Measurements from ENCODE around the gene PI3. TPM values are rescaled to one million over a fixed set of nuclear protein-coding genes. Genes with fewer than 3 reads are reported as not detected.

The PI3 gene
- total and polyA plus RNA-seq, 9 donors: 0.30 to 0.92 TPM; not detected in 7

GRCh38 chr20:45164906-45165305, 9.8 kb upstream of the PI3 start:
- no peaks in the 10 kb centered on the region for H3K4me1 ChIP-seq (ENCODE audit: insufficient read depth)
- H3K27me3 ChIP-seq: no peaks in the 10 kb centered on the region
- intact Hi-C loops (cut with DNase I): no loop called here
- H3K4me3 ChIP-seq: no peak overlapping the region
- H3K27ac ChIP-seq: no peak overlapping the region
- no peak for DNase-seq
- no peak for TF ChIP-seq CTCF (IDR thresholded peaks at IDR 0.05)
- H3K9me3 ChIP-seq: no peaks in the 10 kb centered on the region
- 68 to 75% (median 71%) methylated on average over 1 of the region's 1 CpG for WGBS, 3 donors
- H3K36me3 ChIP-seq: no peaks in the 10 kb centered on the region

- Histone ChIP-seq H3K27me3 (no peaks in the 10 kb centered on the region), H3K4me3 (no peak overlapping the region), H3K4me1 (ENCODE audit: insufficient read depth) (no peaks in the 10 kb centered on the region), H3K36me3 (no peaks in the 10 kb centered on the region), H3K27ac (no peak overlapping the region), H3K9me3 (no peaks in the 10 kb centered on the region)
- no peak for TF ChIP-seq POLR2A (IDR thresholded peaks at IDR 0.05)
- TF ChIP-seq CTCF (IDR thresholded peaks at IDR 0.05): no peak
- TF ChIP-seq EP300 (IDR thresholded peaks at IDR 0.05): no peak
- WGBS, 3 donors: 5 to 21% (median 7%) methylated on average over 1 of the region's 1 CpG
- intact Hi-C loops (cut with DNase I): no loop called here
- DNase-seq: no peak
Observed at GRCh38 chr20:45173522-45173921, 1.2 kb upstream of the PI3 start.

- no peaks in the 10 kb centered on the region for H3K36me3 ChIP-seq
- DNase-seq: no peak
- H3K4me1 ChIP-seq (ENCODE audit: insufficient read depth): no peaks in the 10 kb centered on the region
- WGBS, 3 donors: 69 to 76% (median 72%) methylated on average over 4 of the region's 4 CpGs
- intact Hi-C loops (cut with DNase I): no loop called here
- no peaks in the 10 kb centered on the region for H3K9me3 ChIP-seq
- no peak overlapping the region for H3K27ac ChIP-seq
- no peak overlapping the region for H3K4me3 ChIP-seq
- H3K27me3 ChIP-seq: no peaks in the 10 kb centered on the region
- TF ChIP-seq CTCF (IDR thresholded peaks at IDR 0.05) (no peak), EP300 (IDR thresholded peaks at IDR 0.05) (no peak), POLR2A (IDR thresholded peaks at IDR 0.05) (no peak)
Observed at GRCh38 chr20:45176526-45177267, 2.0 kb downstream of the PI3 start.

- no peak for TF ChIP-seq EP300 (IDR thresholded peaks at IDR 0.05)
Observed at GRCh38 chr20:45179166-45179565, 4.5 kb downstream of the PI3 start.

GRCh38 chr20:45181639-45182038, 6.9 kb downstream of the PI3 start:
- no peaks in the 10 kb centered on the region for H3K36me3 ChIP-seq
- no peaks in the 10 kb centered on the region for H3K9me3 ChIP-seq
- H3K4me3 ChIP-seq: no peak overlapping the region
- 58 to 72% (median 58%) methylated on average over 2 of the region's 2 CpGs for WGBS, 3 donors
- no peak for DNase-seq
- no peaks in the 10 kb centered on the region for H3K27me3 ChIP-seq
- H3K27ac ChIP-seq: no peak overlapping the region
- intact Hi-C loops (cut with DNase I): no loop called here
- H3K4me1 ChIP-seq (ENCODE audit: insufficient read depth): no peaks in the 10 kb centered on the region
- TF ChIP-seq POLR2A (IDR thresholded peaks at IDR 0.05) (no peak), CTCF (IDR thresholded peaks at IDR 0.05) (no peak), EP300 (IDR thresholded peaks at IDR 0.05) (no peak)

More at GRCh38 chr20:45179166-45179565, 4.5 kb downstream of the PI3 start:
- Histone ChIP-seq H3K9me3 (no peaks in the 10 kb centered on the region), H3K36me3 (no peaks in the 10 kb centered on the region), H3K27me3 (no peaks in the 10 kb centered on the region), H3K27ac (no peak overlapping the region), H3K4me3 (no peak overlapping the region), H3K4me1 (ENCODE audit: insufficient read depth) (no peaks in the 10 kb centered on the region)
- WGBS, 3 donors: 39 to 59% (median 41%) methylated on average over 2 of the region's 2 CpGs
- DNase-seq: no peak
- intact Hi-C loops (cut with DNase I): no loop called here
